Esophagus squamous epithelium (tissue), 5 donors: Measurements from ENCODE around the gene SERHL2. TPM values are rescaled to one million over a fixed set of nuclear protein-coding genes. Genes with fewer than 3 reads are reported as not detected.

ENCODE experiments used
- DNase-seq: peaks from one replicate; lab custom pipeline; 2025; lab: John Stamatoyannopoulos, UW
- H3K27ac ChIP-seq, 4 donors: fragments of 200-600 bp; sonication (generic); one replicate each; pipeline ENCODE4 v1.5.1; 2016 to 2019; ENCODE audit warnings: mild to moderate bottlenecking in 1 of 4
- H3K27me3 ChIP-seq, 4 donors: fragments of 200-600 bp; sonication (generic); 1 replicate in 3 of 4; 2 replicates in 1 of 4; pipeline versions ENCODE4 v1.5.1 to v1.6.0; 2017 to 2021; ENCODE audit warnings: antibody characterized with exemption in 1 of 4
- H3K36me3 ChIP-seq, 3 donors: fragments of 200-600 bp; sonication (generic); one replicate each; pipeline ENCODE4 v1.5.1; 2016 to 2019
- H3K4me1 ChIP-seq, 3 donors: fragments of 200-600 bp; sonication (generic); one replicate each; pipeline ENCODE4 v1.5.1; 2017 to 2019
- H3K4me3 ChIP-seq, 4 donors: fragments of 200-600 bp; sonication (generic); 1 replicate in 3 of 4; 2 replicates in 1 of 4; pipeline ENCODE4 v1.5.1; 2016 to 2019; ENCODE audit warnings: mild to moderate bottlenecking in 2 of 4, moderate library complexity in 1 of 4
- H3K9me3 ChIP-seq, 3 donors: fragments of 200-600 bp; sonication (generic); one replicate each; pipeline ENCODE4 v1.5.1; 2016 to 2019
- CTCF ChIP-seq, 6 experiments: fragments of 450-650 bp in 4 of 6; fragments of 200-600 bp in 2 of 6; sonication (generic) in 2 of 6; IDR thresholded peaks; one replicate each; pipeline ENCODE4 v1.5.1; 2016 to 2019; ENCODE audit warnings: antibody characterized with exemption in 6 of 6, mild to moderate bottlenecking in 4 of 6, moderate library complexity in 4 of 6
- POLR2A ChIP-seq, 4 donors: fragments of 450-650 bp; IDR thresholded peaks; one replicate each; pipeline ENCODE4 v1.6.1; 2017; ENCODE audit warnings: antibody characterized with exemption in 4 of 4, mild to moderate bottlenecking in 4 of 4, moderate library complexity in 3 of 4
- WGBS, 2 donors: methylation state at CpG; one replicate each; pipeline ENCODE4 v1.1.5; 2018; 5-methylcytosine and 5-hydroxymethylcytosine counted together
- intact Hi-C: fragments of 100-400 bp; cut with DNase I; formaldehyde crosslinking; loops from one replicate; pipeline ENCODE4 v1.15.0; 2022
- total RNA-seq, 4 donors: library from RNA; depleted of rRNA; stranded (reverse); fragments of >200 nt; gene quantifications; one replicate each; pipeline ENCODE4 v1.1.0, GENCODE V29; 2016
- donor health status: DM: yes; HTN: yes; CAD: no.

SERHL2 gene
- total RNA-seq, 4 donors from 2014 or later: 2.1 to 5.1 (median 3.6) TPM

DNA sequence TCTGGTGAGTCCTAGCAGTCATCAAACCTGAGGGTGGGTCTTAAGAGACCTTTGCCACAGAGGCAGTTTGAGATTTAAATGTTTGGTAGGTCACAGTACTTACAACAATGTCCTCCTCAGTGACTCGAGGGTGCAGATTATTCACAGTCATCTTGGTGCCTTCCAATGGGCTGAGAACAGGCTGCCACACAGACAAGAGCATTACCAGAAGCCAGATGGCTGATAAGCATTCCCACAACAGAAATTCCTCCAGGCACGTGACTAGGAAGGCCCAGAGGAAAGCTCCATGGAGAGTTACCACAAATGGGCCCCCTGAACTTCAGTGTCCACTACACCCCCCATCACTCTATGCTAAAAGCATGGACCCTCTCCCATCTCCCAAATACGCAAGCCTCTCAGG, 41.7 kb downstream of the SERHL2 start:
- Histone ChIP-seq H3K9me3 (no peaks in the 10 kb centered on the region), H3K27me3 (no peaks in the 10 kb centered on the region), H3K36me3 (peaks cover 64 to 100% (median 64%) of the 10 kb centered on the region in 3 donors), H3K4me3 (no peak overlapping the region), H3K27ac (no peak overlapping the region), H3K4me1 (peaks cover 0 to 16% (median 0%) of the 10 kb centered on the region in 3 donors)
- 69 to 74% methylated on average over 2 to 3 of the region's 3 CpGs for WGBS, 2 donors
- no peak for DNase-seq
- TF ChIP-seq POLR2A (IDR thresholded peaks at IDR 0.05): no peak
- intact Hi-C loops: no loop called here

GRCh38 chr22:42596336-42596735, 42.6 kb downstream of the SERHL2 start:
- TF ChIP-seq POLR2A (IDR thresholded peaks at IDR 0.05) (no peak), CTCF (IDR thresholded peaks at IDR 0.05) (no peak)
- WGBS, 2 donors: 72 to 73% methylated on average over 4 to 5 of the region's 5 CpGs
- DNase-seq: no peak
- no peak overlapping the region for H3K4me3 ChIP-seq
- H3K4me1 ChIP-seq: peaks cover 0 to 16% (median 0%) of the 10 kb centered on the region in 3 donors
- intact Hi-C loops: no loop called here
- H3K36me3 ChIP-seq: peaks cover 66 to 100% (median 70%) of the 10 kb centered on the region in 3 donors
- H3K9me3 ChIP-seq: no peaks in the 10 kb centered on the region
- H3K27me3 ChIP-seq: no peaks in the 10 kb centered on the region
- no peak overlapping the region for H3K27ac ChIP-seq

GRCh38 chr22:42596863-42597530, 43.2 kb downstream of the SERHL2 start:
- no peak for DNase-seq

GRCh38 chr22:42601879-42602465, 48.2 kb downstream of the SERHL2 start:
- Histone ChIP-seq H3K4me1 (peaks cover 0 to 39% (median 6%) of the 10 kb centered on the region in 3 donors), H3K36me3 (peaks cover 42 to 85% (median 46%) of the 10 kb centered on the region in 3 donors), H3K9me3 (no peaks in the 10 kb centered on the region), H3K27ac (peak overlapping the region in 1 of 4 donors; percentile 7), H3K4me3 (no peak overlapping the region), H3K27me3 (no peaks in the 10 kb centered on the region)
- intact Hi-C loops: no loop called here
- no peak for DNase-seq
- TF ChIP-seq CTCF (IDR thresholded peaks at IDR 0.05): no peak
- no peak for TF ChIP-seq POLR2A (IDR thresholded peaks at IDR 0.05)
- 91 to 93% methylated on average over 6 of the region's 6 CpGs for WGBS, 2 donors

More at GRCh38 chr22:42596863-42597530, 43.2 kb downstream of the SERHL2 start:
- Histone ChIP-seq H3K4me1 (peaks cover 0 to 18% (median 0%) of the 10 kb centered on the region in 3 donors), H3K27me3 (no peaks in the 10 kb centered on the region), H3K9me3 (no peaks in the 10 kb centered on the region), H3K4me3 (no peak overlapping the region), H3K27ac (peak overlapping the region in 1 of 4 donors; percentile 3), H3K36me3 (peaks cover 67 to 100% (median 77%) of the 10 kb centered on the region in 3 donors)
- WGBS, 2 donors: 80 to 93% methylated on average over 10 to 11 of the region's 11 CpGs
- intact Hi-C loops: no loop called here
- TF ChIP-seq CTCF (IDR thresholded peaks at IDR 0.05) (no peak), POLR2A (IDR thresholded peaks at IDR 0.05) (no peak)

DNA sequence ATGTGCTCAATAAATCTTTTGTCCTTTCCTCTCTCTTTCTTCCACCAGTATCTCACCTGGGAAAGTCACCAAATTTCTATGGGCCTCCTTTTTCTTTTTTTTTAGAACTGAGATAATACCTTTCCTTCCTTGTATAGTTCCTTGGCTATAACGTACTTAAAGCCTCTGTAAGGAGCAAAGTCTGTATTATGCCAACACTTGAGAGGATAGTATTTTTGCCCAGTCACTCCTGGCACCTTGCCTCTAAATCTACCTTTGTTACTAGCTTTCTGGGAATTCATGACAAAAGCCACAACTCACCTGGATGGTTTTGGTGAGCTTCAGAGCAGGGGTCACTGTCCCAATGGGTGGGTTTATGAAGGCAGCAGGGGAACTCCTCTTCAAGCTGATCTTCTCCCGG, 48.7 kb downstream of the SERHL2 start:
- 68% methylated on average over 2 of the region's 2 CpGs for WGBS, 2 donors
- peaks cover 0 to 44% (median 6%) of the 10 kb centered on the region in 3 donors for H3K4me1 ChIP-seq
- no peak overlapping the region for H3K27ac ChIP-seq
- TF ChIP-seq POLR2A (IDR thresholded peaks at IDR 0.05) (no peak), CTCF (IDR thresholded peaks at IDR 0.05) (no peak)
- no peak overlapping the region for H3K4me3 ChIP-seq
- no peaks in the 10 kb centered on the region for H3K9me3 ChIP-seq
- no peaks in the 10 kb centered on the region for H3K27me3 ChIP-seq
- intact Hi-C loops: no loop called here
- peaks cover 37 to 85% (median 41%) of the 10 kb centered on the region in 3 donors for H3K36me3 ChIP-seq
- no peak for DNase-seq
